Neuronal stem cell (in vitro differentiated cells): ENCODE results near the gene CLPSL2.

ENCODE experiments used
- DNase-seq: peaks from one replicate; pipeline ENCODE4 v3.0.0-alpha.2; 2013; ENCODE audit warnings: low spot score
- H2AFZ ChIP-seq: one replicate; pipeline ENCODE4 v1.6.1; 2013; ENCODE audit warnings: mild to moderate bottlenecking, low read length, inconsistent platforms
- H2AK5ac ChIP-seq: 2 replicates; pipeline ENCODE4 v1.6.1; 2013; ENCODE audit warnings: low read depth, mild to moderate bottlenecking, inconsistent platforms, low read length, moderate library complexity, mixed read lengths
- H2BK120ac ChIP-seq: 2 replicates; pipeline ENCODE4 v1.6.1; 2013; ENCODE audit warnings: low read depth, mild to moderate bottlenecking, inconsistent platforms, low read length, moderate library complexity, mixed read lengths
- H2BK12ac ChIP-seq: one replicate; pipeline ENCODE4 v1.6.1; 2013; ENCODE audit warnings: low read length, inconsistent platforms
- H2BK15ac ChIP-seq: 2 replicates; pipeline ENCODE4 v1.6.1; 2013; ENCODE audit warnings: mild to moderate bottlenecking, low read length, inconsistent platforms, mixed read lengths
- H2BK5ac ChIP-seq: one replicate; pipeline ENCODE4 v1.6.1; 2013; ENCODE audit warnings: inconsistent platforms, mild to moderate bottlenecking, low read length, moderate library complexity
- H3K14ac ChIP-seq: one replicate; pipeline ENCODE4 v1.6.1; 2013; ENCODE audit warnings: low read length, inconsistent platforms
- H3K18ac ChIP-seq: 2 replicates; pipeline ENCODE4 v1.6.1; 2013; ENCODE audit warnings: low read length, inconsistent platforms
- H3K23ac ChIP-seq: 2 replicates; pipeline ENCODE4 v1.6.1; 2013; ENCODE audit warnings: low read depth, mild to moderate bottlenecking, mixed read lengths, low read length, inconsistent platforms; ENCODE audit not compliant: poor library complexity
- H3K27ac ChIP-seq: replicated peaks from 3 replicates; pipeline ENCODE4 v1.5.1; 2013; ENCODE audit warnings: low read length, inconsistent platforms
- H3K27me3 ChIP-seq, 3 experiments: 2 replicates each; pipeline ENCODE4 v1.6.1; 2013; ENCODE audit warnings: low read length in 3 of 3, mild to moderate bottlenecking in 2 of 3, inconsistent platforms in 1 of 3, low read depth in 1 of 3, mixed read lengths in 1 of 3, moderate library complexity in 1 of 3; ENCODE audit not compliant: control insufficient read depth in 3 of 3, insufficient read depth in 3 of 3
- H3K36me3 ChIP-seq, 2 donors: replicated peaks in 1 of 2; 2 replicates each; pipeline ENCODE4 v1.6.1; 2013; ENCODE audit warnings: low read length in 2 of 2; ENCODE audit not compliant: control insufficient read depth in 2 of 2, insufficient read depth in 2 of 2
- H3K4ac ChIP-seq: 2 replicates; pipeline ENCODE4 v1.6.1; 2013; ENCODE audit warnings: inconsistent platforms, mild to moderate bottlenecking, low read length, moderate library complexity
- H3K4me1 ChIP-seq, 2 donors: 1 replicate in 1 of 2; 2 replicates in 1 of 2; pipeline ENCODE4 v1.6.1; 2013; ENCODE audit warnings: low read length in 2 of 2, low read depth in 1 of 2; ENCODE audit not compliant: control insufficient read depth in 2 of 2, insufficient read depth in 1 of 2
- H3K4me2 ChIP-seq: one replicate; pipeline ENCODE4 v1.6.1; 2013; ENCODE audit warnings: mild to moderate bottlenecking, low read length, inconsistent platforms; ENCODE audit not compliant: insufficient read depth, poor library complexity, severe bottlenecking
- H3K4me3 ChIP-seq, 2 donors: 2 replicates each; pipeline ENCODE4 v1.5.1; 2013; ENCODE audit warnings: low read length in 2 of 2, mild to moderate bottlenecking in 2 of 2, inconsistent platforms in 1 of 2, moderate library complexity in 1 of 2
- H3K79me1 ChIP-seq: one replicate; pipeline ENCODE4 v1.6.1; 2013; ENCODE audit warnings: low read depth, mild to moderate bottlenecking, inconsistent platforms, low read length, moderate library complexity
- H3K9ac ChIP-seq: one replicate; pipeline ENCODE4 v1.6.1; 2013; ENCODE audit warnings: mild to moderate bottlenecking, low read depth, low read length, inconsistent platforms; ENCODE audit not compliant: poor library complexity
- H3K9me3 ChIP-seq, 2 donors: replicated peaks in 1 of 2; 2 replicates each; pipeline versions ENCODE3 to v1.6.1; 2013; ENCODE audit warnings: low read length in 2 of 2, mild to moderate bottlenecking in 2 of 2, inconsistent platforms in 1 of 2, low read depth in 1 of 2, mixed read lengths in 1 of 2, moderate library complexity in 1 of 2; ENCODE audit not compliant: control insufficient read depth in 2 of 2, insufficient read depth in 1 of 2
- H4K8ac ChIP-seq: one replicate; pipeline ENCODE4 v1.6.1; 2013; ENCODE audit warnings: low read depth, mild to moderate bottlenecking, inconsistent platforms, low read length, moderate library complexity
- H4K91ac ChIP-seq: one replicate; pipeline ENCODE4 v1.6.1; 2013; ENCODE audit warnings: low read length, low read depth, mild to moderate bottlenecking, inconsistent platforms; ENCODE audit not compliant: poor library complexity
- WGBS, 2 donors: extraction: QIAGEN DNeasy Blood & Tissue Kit; methylation state at CpG; one replicate each; pipeline ENCODE4 v1.1.7; 2013; ENCODE audit warnings: missing lambda C conversion rate in 2 of 2, mixed read lengths in 1 of 2; ENCODE audit not compliant: insufficient read length in 2 of 2, insufficient replicate concordance in 1 of 2; ENCODE audit errors: extremely low coverage in 2 of 2; 5-methylcytosine and 5-hydroxymethylcytosine counted together

Gene CLPSL2

GRCh38 chr6:35728683-35729678 is 47.4 kb upstream of the CLPSL2 start:
- peaks cover 41 to 45% of the 10 kb centered on the region in 2 donors for H3K4me1 ChIP-seq
- H3K4me3 ChIP-seq: peak overlapping the region in 1 of 2 donors; percentile 79
- WGBS, 2 donors: no CpG with 5 or more reads among the region's 12 CpGs

GRCh38 chr6:35729722-35730121 is 46.7 kb upstream of the CLPSL2 start:
- Histone ChIP-seq H2BK120ac (no peak overlapping the region), H3K36me3 (no peaks in the 10 kb centered on the region), H3K18ac (no peak overlapping the region), H3K27ac (no peak overlapping the region), H2AFZ (no peak overlapping the region), H3K23ac (no peak overlapping the region), H3K9me3 (no peaks in the 10 kb centered on the region), H4K8ac (no peak overlapping the region), H2BK12ac (peak overlapping the region; percentile 51), H2AK5ac (no peak overlapping the region), H4K91ac (no peak overlapping the region), H3K4ac (no peak overlapping the region), H3K4me2 (no peak overlapping the region), H3K14ac (no peak overlapping the region), H3K9ac (no peak overlapping the region), H3K4me3 (no peak overlapping the region), H3K79me1 (no peaks in the 10 kb centered on the region), H2BK15ac (no peak overlapping the region), H3K27me3 (peaks cover 0 to 5% (median 0%) of the 10 kb centered on the region in 3 experiments), H2BK5ac (no peak overlapping the region), H3K4me1 (peaks cover 41 to 45% of the 10 kb centered on the region in 2 donors)
- WGBS, 2 donors: no CpG with 5 or more reads among the region's 2 CpGs
- DNase-seq: no peak

More at GRCh38 chr6:35728683-35729678, 47.4 kb upstream of the CLPSL2 start:
- Histone ChIP-seq H4K91ac (no peak overlapping the region), H2AFZ (no peak overlapping the region), H3K9ac (peak overlapping the region; percentile 64), H3K18ac (peak overlapping the region; percentile 77), H3K14ac (peak overlapping the region; percentile 59), H3K79me1 (no peaks in the 10 kb centered on the region), H4K8ac (no peak overlapping the region), H2BK5ac (peak overlapping the region; percentile 57), H3K27ac (no peak overlapping the region), H2BK12ac (peak overlapping the region; percentile 91), H2BK15ac (peak overlapping the region; percentile 93), H3K23ac (peak overlapping the region; percentile 56), H3K27me3 (peaks cover 0 to 5% (median 0%) of the 10 kb centered on the region in 3 experiments), H2AK5ac (peak overlapping the region; percentile 85), H3K36me3 (no peaks in the 10 kb centered on the region), H2BK120ac (peak overlapping the region; percentile 29), H3K9me3 (no peaks in the 10 kb centered on the region), H3K4me2 (no peak overlapping the region), H3K4ac (no peak overlapping the region)
- no peak for DNase-seq

GRCh38 chr6:35730745-35731413 is 45.5 kb upstream of the CLPSL2 start:
- Histone ChIP-seq H2AFZ (peak overlapping the region; percentile 70), H3K36me3 (no peaks in the 10 kb centered on the region), H3K4me3 (peak overlapping the region; percentile 67 to 71), H2BK5ac (peak overlapping the region; percentile 99), H3K79me1 (no peaks in the 10 kb centered on the region), H3K9me3 (no peaks in the 10 kb centered on the region), H3K4me2 (peak overlapping the region; percentile 90), H3K4me1 (peaks cover 39 to 40% of the 10 kb centered on the region in 2 donors), H3K27me3 (peaks cover 0 to 2% (median 0%) of the 10 kb centered on the region in 3 experiments), H3K27ac (peak overlapping the region; percentile 81), H3K4ac (no peak overlapping the region), H2BK12ac (no peak overlapping the region), H2AK5ac (no peak overlapping the region), H3K23ac (no peak overlapping the region), H3K9ac (peak overlapping the region; percentile 66), H2BK15ac (no peak overlapping the region), H4K91ac (no peak overlapping the region), H3K18ac (peak overlapping the region; percentile 83), H4K8ac (no peak overlapping the region), H3K14ac (no peak overlapping the region), H2BK120ac (no peak overlapping the region)
- WGBS, 2 donors: no CpG with 5 or more reads among the region's 15 CpGs
- no peak for DNase-seq

GRCh38 chr6:35731414-35731735 is 45.0 kb upstream of the CLPSL2 start:
- Histone ChIP-seq H2BK12ac (no peak overlapping the region), H4K91ac (peak overlapping the region; percentile 98), H4K8ac (no peak overlapping the region), H3K14ac (no peak overlapping the region), H3K9ac (peak overlapping the region; percentile 65), H3K27me3 (no peaks in the 10 kb centered on the region), H2BK120ac (peak overlapping the region; percentile 89), H3K18ac (peak overlapping the region; percentile 98), H3K79me1 (no peaks in the 10 kb centered on the region), H3K27ac (peak overlapping the region; percentile 97), H2AK5ac (no peak overlapping the region), H3K36me3 (no peaks in the 10 kb centered on the region), H2BK5ac (peak overlapping the region; percentile 99), H3K4me3 (peak overlapping the region; percentile 67 to 83), H2BK15ac (peak overlapping the region; percentile 55), H3K4me2 (peak overlapping the region; percentile 90), H2AFZ (peak overlapping the region; percentile 93), H3K9me3 (no peaks in the 10 kb centered on the region), H3K4me1 (peaks cover 34 to 35% of the 10 kb centered on the region in 2 donors), H3K4ac (no peak overlapping the region), H3K23ac (peak overlapping the region; percentile 40)
- peak; percentile 94 for DNase-seq
- no CpG with 5 or more reads among the region's 23 CpGs for WGBS, 2 donors
